K562 (cell line): ENCODE results near the gene NFATC3.

Experiments used
- EHMT2 ChIP-seq: fragments of 450-650 bp; IDR thresholded peaks from 2 replicates; pipeline ENCODE4 v1.6.1; 2018; ENCODE audit warnings: antibody characterized with exemption
- EP400 ChIP-seq: fragments of 450-650 bp; IDR thresholded peaks from 2 replicates; pipeline ENCODE4 v1.6.1; 2017; ENCODE audit warnings: antibody characterized with exemption, mild to moderate bottlenecking, moderate library complexity
- GABPA ChIP-seq: fragments of 200-800 bp; sonication (Bioruptor generic); conservative IDR thresholded peaks from 2 replicates; pipeline ENCODE4 v1.6.1; 2016; ENCODE audit warnings: low read depth, missing genetic modification characterization, missing compliant biosample characterization
- SMARCE1 ChIP-seq: fragments of 450-650 bp; IDR thresholded peaks from 2 replicates; pipeline ENCODE4 v1.7.1; 2016; ENCODE audit warnings: mild to moderate bottlenecking
- TF ChIP-seq, protein P1 (sequence below): fragments of 450-650 bp; IDR thresholded peaks from 2 replicates; pipeline ENCODE4 v1.7.1; 2018; ENCODE audit warnings: mild to moderate bottlenecking, low read depth; ENCODE audit not compliant: partially characterized antibody

DNA sequence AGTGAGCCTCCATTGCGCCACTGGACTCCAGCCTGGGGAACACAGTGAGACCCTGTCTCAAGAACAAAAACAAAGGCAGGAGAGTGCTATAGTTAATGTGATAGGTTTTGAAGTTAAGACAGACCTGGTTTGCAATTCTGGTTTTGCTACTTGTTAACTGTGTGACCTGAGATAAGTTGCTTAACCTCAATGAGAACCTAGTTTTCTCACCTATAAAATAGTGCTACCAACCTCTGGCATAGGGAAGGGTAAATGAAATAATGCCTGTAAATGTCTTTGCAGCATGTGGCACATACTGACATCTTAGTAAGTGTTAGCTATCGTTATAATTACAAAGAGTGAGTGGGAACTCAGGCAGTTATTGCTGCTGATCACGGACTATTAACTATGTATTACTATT is 29.8 kb upstream of the NFATC3 start:
- TF ChIP-seq SMARCE1 (no peak), EHMT2 (no peak), GABPA (tag) (no peak), EP400 (no peak)
- TF ChIP-seq, protein P1, sequence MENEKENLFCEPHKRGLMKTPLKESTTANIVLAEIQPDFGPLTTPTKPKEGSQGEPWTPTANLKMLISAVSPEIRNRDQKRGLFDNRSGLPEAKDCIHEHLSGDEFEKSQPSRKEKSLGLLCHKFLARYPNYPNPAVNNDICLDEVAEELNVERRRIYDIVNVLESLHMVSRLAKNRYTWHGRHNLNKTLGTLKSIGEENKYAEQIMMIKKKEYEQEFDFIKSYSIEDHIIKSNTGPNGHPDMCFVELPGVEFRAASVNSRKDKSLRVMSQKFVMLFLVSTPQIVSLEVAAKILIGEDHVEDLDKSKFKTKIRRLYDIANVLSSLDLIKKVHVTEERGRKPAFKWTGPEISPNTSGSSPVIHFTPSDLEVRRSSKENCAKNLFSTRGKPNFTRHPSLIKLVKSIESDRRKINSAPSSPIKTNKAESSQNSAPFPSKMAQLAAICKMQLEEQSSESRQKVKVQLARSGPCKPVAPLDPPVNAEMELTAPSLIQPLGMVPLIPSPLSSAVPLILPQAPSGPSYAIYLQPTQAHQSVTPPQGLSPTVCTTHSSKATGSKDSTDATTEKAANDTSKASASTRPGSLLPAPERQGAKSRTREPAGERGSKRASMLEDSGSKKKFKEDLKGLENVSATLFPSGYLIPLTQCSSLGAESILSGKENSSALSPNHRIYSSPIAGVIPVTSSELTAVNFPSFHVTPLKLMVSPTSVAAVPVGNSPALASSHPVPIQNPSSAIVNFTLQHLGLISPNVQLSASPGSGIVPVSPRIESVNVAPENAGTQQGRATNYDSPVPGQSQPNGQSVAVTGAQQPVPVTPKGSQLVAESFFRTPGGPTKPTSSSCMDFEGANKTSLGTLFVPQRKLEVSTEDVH, result no peak
